HL-60/S4 treated with retinoic acid at 250 ng/mL for 4 days and 3 days (cell line): ENCODE data around the gene NME9.

Experiments used
- in situ Hi-C: fragments of 300-500 bp; cut with MboI; formaldehyde crosslinking; loops from 2 replicates; pipeline ENCODE4 v1.7.0; 2022; ENCODE audit warnings: low sequenced_read_pairs

The NME9 gene

GRCh38 chr3:138363322-138363721, 33.7 kb upstream of the NME9 start:
- in situ Hi-C loops, result no loop called here

- in situ Hi-C loops, result no loop called here
These were observed 32.9 kb upstream of the NME9 start for GRCh38 chr3:138362538-138362937.

- in situ Hi-C loops, result no loop called here
These were observed 31.9 kb upstream of the NME9 start for GRCh38 chr3:138361561-138361971.

GRCh38 chr3:138360869-138361525, 31.3 kb upstream of the NME9 start:
- in situ Hi-C loops, result no loop called here

GRCh38 chr3:138359919-138360868, 30.5 kb upstream of the NME9 start:
- in situ Hi-C loops, result no loop called here

- in situ Hi-C loops, result no loop called here
These were observed 29.7 kb upstream of the NME9 start for GRCh38 chr3:138359148-138359918.

GRCh38 chr3:138356730-138357405, 27.2 kb upstream of the NME9 start:
- in situ Hi-C loops, result no loop called here

- in situ Hi-C loops, result no loop called here
These were observed 25.4 kb upstream of the NME9 start for GRCh38 chr3:138355071-138355470.

GRCh38 chr3:138354376-138354775, 24.7 kb upstream of the NME9 start:
- in situ Hi-C loops, result no loop called here

GRCh38 chr3:138351916-138352550, 22.4 kb upstream of the NME9 start:
- in situ Hi-C loops, result no loop called here

GRCh38 chr3:138351151-138351550, 21.5 kb upstream of the NME9 start:
- in situ Hi-C loops, result no loop called here

- in situ Hi-C loops, result no loop called here
These were observed 20.4 kb upstream of the NME9 start for GRCh38 chr3:138349926-138350665.

GRCh38 chr3:138348754-138349739, 19.4 kb upstream of the NME9 start:
- in situ Hi-C loops, result no loop called here

- in situ Hi-C loops, result no loop called here
These were observed 18.5 kb upstream of the NME9 start, which contains the start of gene MRAS for GRCh38 chr3:138347960-138348753. MRAS (plus strand) TSS chr3:138348579; CDS start chr3:138372884, 24,305 bp downstream.

- in situ Hi-C loops, result no loop called here
These were observed 15.1 kb upstream of the NME9 start for GRCh38 chr3:138344754-138345153.

- in situ Hi-C loops, result no loop called here
These were observed 10.9 kb upstream of the NME9 start for GRCh38 chr3:138340511-138340910.

- in situ Hi-C loops, result no loop called here
These were observed 9.2 kb upstream of the NME9 start for GRCh38 chr3:138338811-138339210.

GRCh38 chr3:138338244-138338643, 8.6 kb upstream of the NME9 start:
- in situ Hi-C loops, result no loop called here
